HG03066 (cell line): ENCODE results near the gene ZDHHC11B.

Source experiments
- ATAC-seq: cut with Tn5 transposase; IDR thresholded peaks from one replicate; pipeline ENCODE4 v1.9.1; 2021; ENCODE audit warnings: low read depth; ENCODE audit not compliant: unreplicated experiment

ZDHHC11B gene

DNA sequence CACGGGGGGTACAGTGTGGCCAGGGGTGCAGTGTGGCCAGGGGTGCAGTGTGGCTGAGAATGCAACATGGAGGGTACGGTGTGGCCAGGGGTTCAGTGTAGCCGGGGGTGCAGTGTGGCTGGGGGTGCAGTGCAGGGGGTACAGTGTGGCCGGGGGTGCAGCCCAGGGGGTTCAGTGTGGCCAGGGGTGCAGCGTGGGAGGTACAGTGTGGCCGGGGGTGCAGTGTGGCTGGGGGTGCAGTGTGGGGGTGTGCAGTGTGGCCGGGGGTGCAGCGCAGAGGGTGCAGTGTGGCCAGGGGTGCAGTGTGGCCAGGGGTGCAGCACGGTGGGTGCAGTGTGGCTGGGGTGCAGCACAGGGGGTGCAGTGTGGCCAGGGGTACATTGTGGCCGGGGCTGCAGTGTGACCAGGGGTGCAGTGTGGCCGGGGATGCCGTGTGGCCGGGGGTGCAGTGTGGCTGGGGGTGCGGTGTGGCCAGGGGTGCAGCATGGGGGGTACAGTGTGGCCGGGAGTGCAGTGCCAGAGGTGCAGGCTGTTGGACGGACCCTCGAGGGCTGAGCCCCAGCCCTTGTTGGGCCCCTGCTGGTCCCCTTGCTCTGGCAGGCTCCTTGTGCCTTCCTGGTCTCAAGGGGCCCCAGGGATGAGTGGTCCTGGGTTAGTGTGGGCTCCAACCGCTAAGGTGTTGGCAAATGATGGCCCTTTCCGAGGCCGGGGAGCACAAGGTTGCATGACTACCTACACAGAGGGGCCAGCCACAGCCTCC, 109.2 kb downstream of the ZDHHC11B start:
- ATAC-seq: no peak

DNA sequence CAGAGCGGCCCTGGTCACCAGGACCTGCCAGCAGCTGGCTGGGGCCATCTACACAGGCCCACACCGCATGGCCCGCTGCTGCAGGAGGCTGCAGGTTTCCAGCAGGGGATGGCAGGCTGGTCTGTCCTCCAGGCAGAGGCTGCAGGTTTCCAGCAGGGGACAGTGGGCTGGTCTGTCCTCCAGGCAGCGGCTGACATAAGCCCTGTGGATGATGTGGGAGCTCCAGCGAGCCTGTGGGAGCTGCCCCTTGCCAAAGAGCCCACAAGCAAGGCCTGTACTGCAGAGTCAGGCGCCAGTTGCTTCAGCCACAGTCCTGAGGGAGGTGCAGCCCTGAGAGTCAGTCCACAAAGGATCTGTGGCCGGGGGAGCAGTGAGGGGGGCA, 109.9 kb downstream of the ZDHHC11B start:
- no peak for ATAC-seq

DNA sequence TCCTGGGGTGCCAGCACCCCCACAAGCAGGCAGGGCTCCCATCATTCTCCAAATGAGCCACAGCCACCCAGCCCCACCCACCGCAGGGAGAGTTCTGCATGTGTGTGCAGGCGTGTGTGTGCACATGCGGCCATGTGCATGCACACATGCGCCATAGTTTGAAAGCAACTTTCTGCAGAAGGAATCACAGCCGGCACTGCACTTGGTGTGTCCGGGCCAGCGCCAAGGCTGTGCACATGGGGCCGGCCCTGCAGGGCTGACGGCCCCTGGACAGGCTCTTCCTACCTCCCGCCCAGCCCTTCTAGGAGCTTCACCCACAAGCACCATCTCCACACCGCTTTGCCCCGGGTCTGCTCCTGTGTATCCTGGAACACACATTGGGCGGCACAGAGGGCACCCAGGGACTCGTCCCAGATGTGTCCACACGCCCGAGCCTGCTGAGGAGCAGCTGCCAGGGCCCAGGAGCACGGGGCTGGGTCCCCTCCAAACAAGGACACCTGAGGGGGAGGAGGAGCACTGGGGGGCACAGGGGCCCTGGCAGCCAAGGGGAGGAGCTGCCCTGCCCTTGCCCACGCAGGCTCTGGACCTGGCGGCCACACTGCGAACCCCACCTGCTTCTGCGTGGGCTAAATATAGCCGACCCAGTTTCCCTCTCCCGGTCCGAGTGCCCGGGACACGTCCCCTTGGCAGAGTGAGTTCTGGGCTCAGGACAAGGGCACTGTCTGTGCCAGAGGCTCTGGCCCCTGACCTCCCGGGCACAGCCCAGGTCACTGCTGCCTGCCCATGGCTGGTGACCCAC, 110.5 kb downstream of the ZDHHC11B start:
- no peak for ATAC-seq

DNA sequence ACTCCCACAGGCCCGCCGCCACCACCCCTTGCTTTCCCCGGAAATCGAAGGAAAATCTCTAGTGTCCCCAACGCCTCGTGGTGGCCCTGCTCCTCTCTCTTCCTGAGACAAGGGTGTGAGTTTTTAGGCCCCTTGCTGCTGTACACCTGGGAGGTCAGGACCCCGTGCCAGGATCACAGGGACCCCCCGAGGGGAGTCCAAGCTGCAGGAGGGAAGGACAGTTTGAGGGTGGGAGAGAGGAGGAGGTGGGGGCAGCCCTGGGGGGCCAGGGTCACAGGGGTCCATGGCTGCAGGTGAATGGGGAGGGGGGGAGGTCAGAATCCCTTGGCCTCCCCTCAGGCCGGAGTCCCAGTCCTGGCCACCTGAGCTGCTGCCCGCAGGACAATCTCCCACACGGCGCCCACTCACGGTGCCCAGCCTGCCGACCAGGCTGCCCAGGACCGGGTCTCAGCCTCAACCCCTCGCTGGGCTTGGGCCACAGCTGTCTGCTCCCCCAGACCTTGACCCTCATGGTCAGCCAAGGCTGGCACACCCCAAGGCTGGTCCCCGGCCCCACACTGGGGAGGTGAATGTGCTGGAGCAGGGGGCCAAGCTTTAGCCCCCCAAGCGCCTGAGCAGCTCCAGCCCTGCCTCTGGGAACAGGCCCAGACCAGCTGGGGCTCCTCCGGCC, 111.2 kb downstream of the ZDHHC11B start:
- no peak for ATAC-seq

DNA sequence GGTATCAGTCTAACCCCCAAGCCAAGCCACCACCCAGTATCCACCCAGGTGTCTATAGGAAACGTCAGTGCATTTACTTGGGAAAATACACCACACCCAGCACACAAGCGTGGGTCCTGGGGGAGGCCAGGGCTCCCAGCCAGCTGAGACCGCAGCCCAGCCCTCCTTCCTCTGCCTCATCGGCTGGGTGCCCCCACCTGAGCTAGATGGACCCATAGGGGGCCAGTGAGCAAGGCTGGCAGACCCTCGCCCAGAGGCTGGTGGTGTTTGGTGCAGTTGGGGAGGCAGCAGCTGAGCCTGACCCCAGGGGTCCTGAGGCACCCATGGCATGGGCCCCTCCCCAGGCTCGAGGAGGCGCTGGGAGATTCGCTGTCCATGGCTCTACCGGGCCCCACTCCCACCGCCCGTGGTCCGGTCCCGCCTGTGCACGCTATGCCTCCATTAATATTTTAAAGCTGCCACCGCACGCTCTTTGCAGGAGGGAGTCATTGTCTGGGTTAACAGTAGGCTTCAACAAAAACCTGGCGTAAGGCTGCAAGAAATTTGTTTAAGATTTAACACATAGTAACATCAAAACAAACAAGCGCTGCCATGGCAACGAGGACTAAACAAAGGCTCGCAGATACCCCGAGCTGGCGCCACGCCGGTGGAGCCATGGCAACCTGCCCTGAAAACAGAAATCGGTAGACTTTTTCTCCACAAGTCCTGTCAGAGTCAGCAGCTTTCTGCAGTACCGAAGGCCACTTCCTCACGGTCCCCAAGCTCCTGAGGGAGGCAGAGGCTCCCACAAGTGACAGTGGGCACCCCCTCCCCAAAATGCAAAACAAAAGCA, 112.0 kb downstream of the ZDHHC11B start:
- no peak for ATAC-seq

DNA sequence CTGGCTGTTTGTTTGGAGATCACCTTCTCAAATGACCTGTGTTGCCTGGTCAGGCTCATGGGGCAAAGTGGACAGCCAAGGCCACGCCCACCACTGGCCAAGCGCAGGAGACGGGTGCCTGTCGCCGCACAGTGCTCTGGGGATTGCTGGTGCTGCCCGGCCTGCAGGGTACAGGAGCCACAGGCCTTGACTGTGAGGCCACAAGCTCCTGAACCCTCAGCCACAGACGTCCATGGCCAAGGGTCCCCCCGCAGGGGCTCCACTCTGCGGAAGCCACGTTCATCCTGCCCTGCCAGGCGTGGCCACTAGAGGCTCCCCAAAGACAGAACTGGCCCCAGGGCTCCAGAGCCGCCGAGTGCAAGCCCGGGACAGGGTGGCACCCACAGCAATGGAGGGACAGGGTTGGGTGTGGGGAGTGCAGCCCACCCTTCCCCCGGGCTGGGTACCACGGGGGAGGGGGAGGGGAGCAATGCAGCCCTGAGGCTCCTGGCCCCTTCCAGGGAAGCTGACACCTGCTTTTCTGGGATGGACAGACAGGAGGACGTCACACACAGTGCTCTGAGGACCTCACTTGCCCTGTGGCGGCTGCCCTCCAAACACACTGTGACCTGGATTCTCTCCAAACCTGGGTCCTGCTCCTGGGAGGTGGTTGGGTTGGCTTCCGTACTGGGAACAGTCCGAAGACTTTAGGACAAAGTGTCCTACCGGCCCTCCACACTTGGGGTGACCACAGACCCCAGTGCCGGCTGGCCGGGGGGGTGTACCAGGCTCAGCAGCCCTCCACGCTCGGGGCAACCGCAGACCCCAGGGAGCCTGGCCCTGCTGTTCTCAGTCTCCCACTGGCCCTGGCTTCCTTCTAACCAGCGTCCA, 112.8 kb downstream of the ZDHHC11B start:
- ATAC-seq: peak; percentile 68

DNA sequence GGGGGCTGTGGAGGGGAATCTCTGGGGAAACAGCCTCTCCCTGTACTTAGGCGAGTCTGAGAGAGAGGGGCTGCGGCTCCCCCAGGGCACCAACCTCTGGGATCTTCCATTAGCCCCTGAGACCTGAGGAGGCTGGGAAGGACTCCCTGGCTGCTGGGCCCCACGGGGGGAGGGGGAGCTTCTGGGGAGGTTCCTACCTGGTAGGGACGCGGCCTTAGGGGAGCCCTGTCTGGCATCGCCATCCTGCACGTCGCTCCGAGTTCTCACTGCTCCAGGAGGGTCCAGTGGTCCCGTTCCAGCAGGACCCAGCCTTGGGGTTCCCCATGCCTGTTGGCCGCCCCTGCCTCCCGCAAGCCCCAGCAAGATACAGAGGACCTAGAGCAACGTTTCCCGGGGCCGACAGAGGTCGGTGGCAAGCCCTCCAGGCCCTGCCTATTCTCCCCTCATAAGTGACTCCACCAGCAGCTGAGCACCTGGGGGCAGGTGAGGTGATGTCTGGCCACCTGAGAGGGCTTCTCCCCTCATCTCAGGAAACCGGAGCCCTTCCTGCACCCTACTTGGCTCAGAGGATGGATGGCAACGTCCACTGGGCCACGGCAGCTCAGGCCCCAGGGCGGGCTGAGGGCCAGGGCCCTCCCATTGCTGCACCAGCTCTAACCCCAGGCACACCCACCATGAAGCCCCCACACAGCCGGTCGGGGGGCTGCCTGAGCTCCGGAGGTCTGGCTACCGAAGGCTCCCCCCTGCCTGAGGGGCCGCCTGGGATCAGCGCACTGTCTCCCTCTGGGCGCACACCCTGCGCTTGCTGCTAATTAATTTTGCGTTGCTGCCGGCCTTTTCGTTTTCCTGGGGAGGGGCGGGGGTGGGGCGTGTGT, 113.9 kb downstream of the ZDHHC11B start:
- no peak for ATAC-seq

DNA sequence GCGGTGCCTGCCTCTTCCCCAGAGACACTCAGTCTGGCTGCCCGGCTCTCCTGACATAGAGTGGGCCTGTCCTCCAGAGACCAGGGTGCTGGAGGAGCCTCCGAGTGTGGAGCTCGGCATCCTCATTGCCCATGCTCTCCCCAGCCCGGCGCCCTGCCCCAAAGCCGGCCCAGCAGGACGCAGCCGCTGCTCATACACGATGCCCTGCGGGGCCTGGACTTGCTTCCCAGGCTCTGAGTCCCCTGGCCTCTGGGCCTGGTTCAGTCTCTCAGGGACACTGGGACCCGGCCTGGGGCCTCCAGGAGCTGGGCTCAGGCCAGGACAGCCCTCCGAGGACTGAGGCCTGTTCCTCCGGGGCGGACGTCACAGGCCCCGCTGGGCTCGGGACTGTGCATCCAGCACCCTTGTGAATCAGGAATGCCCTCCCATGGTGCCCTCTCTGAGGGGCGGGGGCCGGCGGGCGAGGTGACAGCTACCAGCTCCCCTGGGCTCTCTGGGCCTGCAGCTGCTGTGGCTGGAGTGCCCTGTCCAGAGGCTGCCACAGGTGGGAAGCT, 114.6 kb downstream of the ZDHHC11B start:
- no peak for ATAC-seq

DNA sequence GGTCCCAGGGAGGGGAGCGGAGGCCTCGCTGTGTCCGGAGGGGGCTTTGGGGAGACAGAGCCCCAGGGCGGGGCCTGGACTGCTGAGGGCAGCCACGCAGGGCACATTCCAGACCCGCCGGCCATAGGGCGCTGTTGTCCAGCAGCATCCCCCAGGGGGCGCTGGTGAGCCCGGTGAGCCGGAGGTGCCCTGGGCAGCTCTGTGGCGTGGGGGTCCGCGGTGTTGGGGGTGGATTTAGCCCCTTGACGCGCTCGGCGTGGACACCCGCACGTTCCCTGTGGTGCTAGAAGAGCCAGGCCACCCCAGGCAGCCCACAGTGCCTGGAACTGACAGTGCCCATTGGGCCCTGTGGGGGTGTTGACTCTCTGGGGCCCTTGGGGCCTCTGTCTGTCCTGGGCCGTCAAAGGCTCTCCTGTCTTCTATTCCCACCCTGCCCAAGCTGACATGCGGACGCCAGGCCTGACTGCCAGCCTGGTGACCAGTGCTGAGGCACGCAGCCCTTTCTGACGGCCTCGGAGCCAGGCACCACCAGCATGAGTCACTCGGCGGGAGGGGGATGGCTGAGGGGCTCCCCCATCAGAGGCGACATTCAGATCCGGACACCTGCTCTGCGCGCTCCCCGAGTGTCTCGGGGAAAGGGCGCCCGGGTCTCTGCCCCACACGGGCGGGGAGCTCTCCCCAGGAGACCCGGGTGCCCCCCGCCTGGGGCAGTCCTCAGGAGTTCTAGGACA, 115.3 kb downstream of the ZDHHC11B start:
- ATAC-seq: no peak

DNA sequence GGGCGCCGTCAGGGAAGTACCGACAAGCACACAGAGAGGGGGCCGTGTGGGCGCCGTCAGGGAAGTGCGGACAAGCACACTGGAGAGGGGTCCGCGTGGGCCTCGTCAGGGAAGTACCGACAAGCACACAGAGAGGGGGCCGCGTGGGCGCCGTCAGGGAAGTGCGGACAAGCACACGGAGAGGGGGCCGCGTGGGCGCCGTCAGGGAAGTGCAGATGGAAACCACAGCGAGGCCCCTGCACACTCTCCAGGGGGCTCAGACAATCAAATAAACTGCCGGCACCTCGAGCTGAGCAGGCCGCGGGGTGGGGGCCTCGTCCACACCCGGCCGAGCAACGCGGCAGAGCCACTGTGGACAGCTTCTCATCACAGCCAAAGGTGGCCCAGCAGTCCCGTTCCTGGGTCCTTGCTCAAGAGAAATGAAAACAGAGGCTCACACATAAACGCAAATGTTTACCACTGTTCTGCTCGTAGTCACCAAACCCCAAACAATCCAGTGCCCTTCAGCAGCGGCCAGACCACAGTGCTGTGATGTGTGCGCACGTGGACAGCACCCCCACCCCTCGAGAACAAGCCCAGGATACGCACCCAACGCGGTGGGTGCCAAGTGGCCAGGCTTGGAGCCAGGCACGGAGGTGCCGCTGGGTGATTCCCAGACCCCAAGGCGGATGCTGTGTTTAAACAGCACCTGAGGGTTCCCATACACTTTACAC, 116.1 kb downstream of the ZDHHC11B start:
- ATAC-seq: no peak

DNA sequence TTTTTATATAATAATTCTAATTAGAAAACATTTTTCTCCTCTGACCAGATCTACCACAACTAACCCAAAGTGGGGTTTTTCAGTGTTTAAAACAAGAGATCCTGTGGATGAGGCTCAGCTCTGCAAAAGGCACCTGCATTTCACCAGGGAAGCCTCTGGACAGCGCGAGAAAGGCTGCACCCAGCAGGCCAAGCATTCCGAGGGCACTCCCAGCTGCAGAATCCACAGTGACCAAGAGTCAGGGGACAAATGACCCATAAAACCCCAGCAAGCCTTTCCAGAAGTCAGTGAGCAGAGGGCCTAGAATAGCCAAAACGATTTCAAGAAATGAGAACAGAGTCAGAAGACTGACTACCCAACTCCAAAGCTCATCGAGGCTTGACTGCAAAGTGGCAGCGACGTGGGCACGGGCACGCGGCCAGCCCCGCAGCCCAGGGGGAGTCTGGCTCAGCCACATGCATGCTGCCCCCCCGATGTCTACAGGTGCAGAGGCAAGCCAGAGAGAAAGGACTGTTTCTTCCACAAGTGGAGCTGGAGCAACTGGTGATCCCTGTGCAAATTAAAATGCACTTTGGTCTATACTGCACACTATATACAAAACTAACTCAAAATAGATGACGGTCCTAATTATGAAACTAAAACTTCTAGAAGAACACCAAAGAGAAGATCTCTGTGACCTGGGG, 117.6 kb downstream of the ZDHHC11B start:
- ATAC-seq: no peak

DNA sequence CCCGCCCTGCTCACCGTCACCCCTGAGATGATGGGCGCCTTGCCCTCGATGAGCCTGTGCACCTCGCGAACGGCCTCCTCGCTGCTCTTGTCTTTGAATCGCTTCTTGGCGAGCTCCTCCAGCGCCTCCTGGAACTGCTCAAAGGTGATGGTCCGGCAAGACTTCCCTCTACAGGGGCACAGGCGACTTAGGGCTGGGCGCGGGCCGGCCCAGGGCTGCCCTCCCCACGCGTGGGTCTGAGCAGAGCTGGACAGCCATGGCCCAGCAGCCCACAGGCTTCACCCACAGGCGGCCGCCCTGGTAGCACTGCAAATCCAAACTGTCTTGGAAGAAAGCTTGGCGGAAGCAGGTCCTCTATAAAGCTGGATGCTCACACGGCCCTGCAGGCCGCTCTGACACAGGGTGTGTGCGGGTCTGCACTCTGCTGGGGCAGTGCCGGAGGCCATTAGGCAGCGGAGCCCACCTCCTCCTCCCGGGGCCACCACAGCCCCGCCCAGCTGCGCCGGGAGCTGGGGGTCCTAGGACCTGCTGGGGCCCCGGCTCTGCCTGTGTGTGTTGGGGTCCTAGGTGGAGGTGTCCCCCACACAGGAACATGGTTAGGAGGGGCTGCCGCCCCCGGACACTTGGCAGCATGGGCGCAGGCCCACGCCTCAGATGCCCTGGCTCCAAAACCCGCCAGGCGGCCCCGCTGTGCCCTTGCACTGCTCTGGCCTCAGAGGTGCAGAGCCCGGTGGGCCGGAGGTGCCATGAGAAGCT, 118.4 kb downstream of the ZDHHC11B start:
- no peak for ATAC-seq

DNA sequence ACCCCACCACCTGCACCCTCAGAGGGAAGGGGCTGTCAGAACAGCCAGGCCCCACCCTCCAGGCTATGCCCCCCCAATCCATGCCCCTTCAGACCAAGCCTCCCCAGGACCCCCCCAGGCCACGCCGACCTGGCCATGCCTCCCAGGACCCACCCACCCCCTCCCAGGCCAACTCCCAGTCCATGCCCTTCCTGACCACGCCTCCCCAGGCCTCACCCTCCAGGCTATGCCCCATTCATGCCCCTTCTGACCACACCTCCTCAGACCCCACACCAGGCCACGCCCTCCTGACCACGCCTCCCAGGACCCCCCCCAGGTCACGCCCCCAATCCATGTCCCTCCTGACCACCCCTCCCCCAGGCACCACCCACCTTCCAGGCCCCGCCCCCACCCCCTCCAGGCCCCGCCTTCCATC, 119.0 kb downstream of the ZDHHC11B start:
- ATAC-seq: no peak

DNA sequence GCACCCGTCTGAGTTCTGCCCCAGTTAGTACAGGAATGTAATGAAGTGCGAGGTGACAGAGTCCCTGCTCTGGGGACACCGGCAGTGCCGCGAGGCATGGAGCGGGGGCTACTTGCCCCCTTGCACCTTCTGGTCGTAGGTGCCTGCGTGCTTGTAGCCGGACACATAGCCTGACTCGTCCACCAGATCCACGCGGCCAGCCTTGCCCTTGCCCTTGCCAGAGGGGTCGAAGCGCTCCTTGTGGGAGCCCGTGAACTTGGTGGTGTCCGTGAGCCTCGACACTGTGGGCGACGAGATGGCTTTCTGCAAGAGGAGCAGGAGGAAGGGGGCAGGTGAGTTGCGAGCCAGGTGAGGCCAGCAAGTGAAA, 119.6 kb downstream of the ZDHHC11B start:
- no peak for ATAC-seq

DNA sequence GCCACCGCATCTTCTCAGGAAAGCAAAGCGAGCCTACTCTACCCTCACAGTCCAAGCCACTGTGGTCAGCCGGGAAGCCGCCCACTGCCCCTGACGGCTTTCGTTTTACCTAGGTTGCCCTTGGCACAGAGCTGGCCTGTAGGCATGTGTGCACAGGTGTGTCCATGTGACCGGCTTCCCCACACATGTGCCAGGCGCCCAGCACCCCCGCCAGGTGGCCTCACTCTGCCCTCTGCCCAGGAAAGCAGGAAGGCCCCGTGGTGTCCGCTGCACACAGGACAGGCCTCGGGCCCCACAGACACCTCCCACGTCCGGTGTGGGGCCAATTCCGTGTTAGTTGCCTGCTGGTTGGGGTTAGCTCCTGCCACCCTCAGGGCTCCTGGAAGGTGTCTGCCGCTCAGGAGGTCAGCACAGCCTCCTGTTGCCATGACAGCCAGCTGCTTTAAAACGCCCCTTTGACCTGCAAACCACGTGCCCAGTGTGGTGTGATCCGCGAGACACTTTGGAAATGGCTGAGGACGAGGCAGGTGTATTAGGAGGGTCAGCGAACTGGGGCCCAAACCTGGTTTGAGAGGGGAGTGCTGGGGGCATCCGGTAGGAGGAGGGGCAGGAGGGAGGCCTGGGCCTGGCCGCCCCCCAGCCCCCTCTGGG, 120.1 kb downstream of the ZDHHC11B start:
- ATAC-seq: no peak
